ENCODE measurements around the gene ACVRL1. TPM values are rescaled to one million over a fixed set of nuclear protein-coding genes. Genes with fewer than 3 reads are reported as not detected.
A peak's percentile ranks its signal among the peaks of the same experiment; 100 is the strongest.

ACVRL1 gene
- total and polyA plus RNA-seq, 2 donors (not counting 1 experiment from before 2014, with no cell fraction given), result 8.9 to 36.2 TPM

DNA sequence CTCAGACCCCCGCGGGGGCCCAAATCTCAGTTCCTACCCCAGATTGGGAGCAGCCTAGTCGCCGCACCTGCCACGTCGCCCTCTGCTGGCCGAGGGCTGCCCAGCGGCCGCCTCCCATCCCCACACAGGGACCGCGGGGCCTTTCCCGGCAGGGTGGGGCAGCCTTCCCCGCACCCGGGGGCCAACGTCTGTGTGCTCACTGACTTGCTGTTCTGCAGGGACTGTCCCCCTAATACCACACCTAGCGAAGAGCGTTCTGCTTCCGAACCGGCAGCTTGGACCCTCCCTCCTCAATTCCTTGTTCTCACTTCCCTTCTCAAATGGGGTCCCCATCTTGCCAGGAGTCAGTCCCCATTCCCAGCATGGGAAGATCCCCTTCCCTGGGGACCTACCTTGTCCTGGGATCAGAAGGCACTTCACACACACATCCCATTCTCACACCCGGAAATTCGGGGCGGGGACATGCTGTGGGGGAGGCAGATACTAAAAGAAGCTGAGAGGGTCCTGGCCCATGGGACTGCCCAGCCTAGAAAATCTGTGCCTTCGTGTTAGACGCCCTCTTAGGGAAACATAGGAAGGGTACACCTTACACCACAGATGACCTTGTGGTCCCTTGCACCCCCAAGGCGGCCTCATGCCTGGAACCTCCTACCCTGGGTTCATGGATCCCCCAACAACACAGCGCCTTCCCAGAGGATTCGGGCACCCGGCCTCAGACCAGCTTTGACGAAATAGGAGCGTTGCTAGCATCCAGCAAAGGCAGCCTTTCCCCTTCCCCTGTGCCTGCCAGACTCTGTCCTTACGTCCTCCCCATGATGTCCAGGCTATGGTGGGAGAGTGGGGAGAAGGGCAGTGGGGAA, 16.4 kb downstream of the ACVRL1 start:
- Histone ChIP-seq H3K9ac (ENCODE audit: insufficient read depth, low read length) (no peak overlapping the region), H4K20me1 (ENCODE audit: control insufficient read depth, extremely low read depth, insufficient read depth, low read length) (no peaks in the 10 kb centered on the region), H2AFZ (ENCODE audit: low read length) (peak overlapping the region; percentile 63), H3K4me3 (replicated peaks in 1 of 4; ENCODE audit: control extremely low read depth in 1 of 4, insufficient read depth in 1 of 4, low read depth in 3 of 4, low read length in 4 of 4) (peak overlapping the region in 1 of 4 experiments; percentile 17), H3K36me3 (ENCODE audit: control insufficient read depth, insufficient read depth, low read length) (no peaks in the 10 kb centered on the region), H3K27me3 (ENCODE audit: control insufficient read depth, insufficient read depth, low read length) (peaks cover 2% of the 10 kb centered on the region), H3K9me3 (ENCODE audit: control insufficient read depth, insufficient read depth, low read depth, low read length) (no peaks in the 10 kb centered on the region), H3K27ac (ENCODE audit: insufficient read depth, low read length) (no peak overlapping the region), H3K79me2 (ENCODE audit: control insufficient read depth, insufficient read depth, low read length) (no peaks in the 10 kb centered on the region), H3K4me1 (ENCODE audit: control insufficient read depth, extremely low read depth, insufficient read depth, low read length) (no peaks in the 10 kb centered on the region), H3K4me2 (ENCODE audit: extremely low read depth, insufficient read depth, low read length) (no peak overlapping the region)
- peak in 1 of 2 donors; percentile 20 for DNase-seq (ENCODE audit: low read depth in 2 of 2)
- TF ChIP-seq EZH2 (IDR thresholded peaks at IDR 0.05; ENCODE audit: low read length, missing control alignments), result no peak
- TF ChIP-seq, protein P1, sequence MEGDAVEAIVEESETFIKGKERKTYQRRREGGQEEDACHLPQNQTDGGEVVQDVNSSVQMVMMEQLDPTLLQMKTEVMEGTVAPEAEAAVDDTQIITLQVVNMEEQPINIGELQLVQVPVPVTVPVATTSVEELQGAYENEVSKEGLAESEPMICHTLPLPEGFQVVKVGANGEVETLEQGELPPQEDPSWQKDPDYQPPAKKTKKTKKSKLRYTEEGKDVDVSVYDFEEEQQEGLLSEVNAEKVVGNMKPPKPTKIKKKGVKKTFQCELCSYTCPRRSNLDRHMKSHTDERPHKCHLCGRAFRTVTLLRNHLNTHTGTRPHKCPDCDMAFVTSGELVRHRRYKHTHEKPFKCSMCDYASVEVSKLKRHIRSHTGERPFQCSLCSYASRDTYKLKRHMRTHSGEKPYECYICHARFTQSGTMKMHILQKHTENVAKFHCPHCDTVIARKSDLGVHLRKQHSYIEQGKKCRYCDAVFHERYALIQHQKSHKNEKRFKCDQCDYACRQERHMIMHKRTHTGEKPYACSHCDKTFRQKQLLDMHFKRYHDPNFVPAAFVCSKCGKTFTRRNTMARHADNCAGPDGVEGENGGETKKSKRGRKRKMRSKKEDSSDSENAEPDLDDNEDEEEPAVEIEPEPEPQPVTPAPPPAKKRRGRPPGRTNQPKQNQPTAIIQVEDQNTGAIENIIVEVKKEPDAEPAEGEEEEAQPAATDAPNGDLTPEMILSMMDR (conservative IDR thresholded peaks at IDR 0.05 in 1 of 2, IDR thresholded peaks at IDR 0.05 in 1 of 2; ENCODE audit: low read depth in 1 of 2, low read length in 2 of 2), result peak; percentile 69 to 77

DNA sequence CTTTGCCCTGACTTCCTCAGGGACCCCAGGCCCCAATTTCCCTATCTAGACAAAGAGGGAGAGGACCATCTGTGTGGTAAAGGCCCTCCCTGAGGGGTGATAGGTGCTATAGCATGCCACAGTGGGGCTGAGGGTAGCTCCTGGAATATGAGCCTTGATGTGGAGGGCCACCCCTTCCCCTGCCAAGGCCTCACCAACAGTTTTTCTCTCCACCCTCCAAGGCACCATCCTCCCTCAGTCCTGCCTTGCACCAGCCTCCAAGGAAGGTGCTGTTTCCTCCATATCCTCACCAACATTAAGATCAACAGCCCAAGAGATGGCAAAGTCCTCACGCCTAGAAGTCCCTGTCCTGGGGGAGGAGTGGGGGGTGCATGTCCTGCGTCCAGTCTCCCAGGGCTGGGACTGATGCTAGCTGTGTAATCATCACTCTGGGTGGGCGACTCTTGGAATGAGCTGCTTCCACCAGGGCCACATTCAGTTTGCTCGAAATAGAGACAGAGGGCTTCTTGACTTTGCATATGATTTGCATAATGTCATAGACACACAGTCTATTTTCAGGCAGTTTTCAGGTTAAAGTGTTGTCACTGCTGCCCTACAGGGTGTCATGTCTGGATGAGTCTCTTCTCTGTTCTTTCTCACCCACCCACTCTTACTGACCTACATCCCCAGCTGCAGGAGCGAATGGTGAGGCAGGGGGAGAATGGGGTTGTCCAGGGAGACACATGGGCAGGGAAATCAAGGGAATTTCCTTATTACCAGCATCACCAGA, 17.4 kb downstream of the ACVRL1 start:
- no peak for TF ChIP-seq EZH2 (IDR thresholded peaks at IDR 0.05; ENCODE audit: low read length, missing control alignments)
- TF ChIP-seq, protein P1 (conservative IDR thresholded peaks at IDR 0.05 in 1 of 2, IDR thresholded peaks at IDR 0.05 in 1 of 2; ENCODE audit: low read depth in 1 of 2, low read length in 2 of 2), result no peak
- Histone ChIP-seq H3K9ac (ENCODE audit: insufficient read depth, low read length) (no peak overlapping the region), H3K4me3 (replicated peaks in 1 of 4; ENCODE audit: control extremely low read depth in 1 of 4, insufficient read depth in 1 of 4, low read depth in 3 of 4, low read length in 4 of 4) (no peak overlapping the region), H3K79me2 (ENCODE audit: control insufficient read depth, insufficient read depth, low read length) (no peaks in the 10 kb centered on the region), H3K9me3 (ENCODE audit: control insufficient read depth, insufficient read depth, low read depth, low read length) (no peaks in the 10 kb centered on the region), H3K36me3 (ENCODE audit: control insufficient read depth, insufficient read depth, low read length) (no peaks in the 10 kb centered on the region), H3K4me1 (ENCODE audit: control insufficient read depth, extremely low read depth, insufficient read depth, low read length) (no peaks in the 10 kb centered on the region), H4K20me1 (ENCODE audit: control insufficient read depth, extremely low read depth, insufficient read depth, low read length) (no peaks in the 10 kb centered on the region), H3K27ac (ENCODE audit: insufficient read depth, low read length) (no peak overlapping the region), H3K27me3 (ENCODE audit: control insufficient read depth, insufficient read depth, low read length) (peaks cover 2% of the 10 kb centered on the region), H3K4me2 (ENCODE audit: extremely low read depth, insufficient read depth, low read length) (no peak overlapping the region), H2AFZ (ENCODE audit: low read length) (no peak overlapping the region)
- no peak for DNase-seq (ENCODE audit: low read depth in 2 of 2)

DNA sequence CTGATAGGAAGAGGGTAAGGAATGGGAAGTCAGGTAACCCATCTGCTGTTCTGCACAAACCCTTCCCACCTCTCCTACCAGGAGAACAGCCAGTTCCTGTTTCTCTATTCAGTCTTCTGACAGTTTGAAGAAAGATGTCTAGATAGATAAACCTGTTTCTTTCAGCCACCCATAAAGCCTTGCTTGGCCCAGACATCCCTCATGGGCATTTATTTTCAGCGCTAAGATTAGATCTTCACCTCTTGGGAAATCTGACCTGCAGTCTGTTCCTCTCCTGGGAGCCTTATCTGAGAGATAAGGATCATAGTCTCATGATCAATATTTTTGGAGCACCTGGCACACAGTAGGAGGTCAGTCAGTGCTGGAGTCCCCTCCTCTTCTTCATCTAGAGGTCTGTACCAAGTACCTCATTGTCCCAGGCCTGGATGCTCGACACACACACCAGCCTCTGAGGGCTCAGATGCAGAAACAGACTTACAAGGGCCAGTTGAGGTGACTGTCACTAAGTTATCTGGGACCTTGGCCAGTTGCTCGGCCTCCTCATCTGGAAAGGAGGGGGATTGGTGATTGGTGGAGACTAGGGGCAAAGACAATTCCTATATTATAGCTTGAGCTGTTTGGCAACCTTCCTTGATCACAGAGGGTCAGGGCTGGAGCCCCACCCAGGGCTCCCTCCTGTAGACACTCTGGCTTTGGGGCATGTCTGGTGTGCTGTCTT, 18.2 kb downstream of the ACVRL1 start:
- H3K4me2 ChIP-seq (ENCODE audit: extremely low read depth, insufficient read depth, low read length), result no peak overlapping the region
- no peaks in the 10 kb centered on the region for H3K9me3 ChIP-seq (ENCODE audit: control insufficient read depth, insufficient read depth, low read depth, low read length)
- no peaks in the 10 kb centered on the region for H4K20me1 ChIP-seq (ENCODE audit: control insufficient read depth, extremely low read depth, insufficient read depth, low read length)
- DNase-seq (ENCODE audit: low read depth in 2 of 2), result no peak
- H3K36me3 ChIP-seq (ENCODE audit: control insufficient read depth, insufficient read depth, low read length), result no peaks in the 10 kb centered on the region
- H3K4me1 ChIP-seq (ENCODE audit: control insufficient read depth, extremely low read depth, insufficient read depth, low read length), result no peaks in the 10 kb centered on the region
- H3K9ac ChIP-seq (ENCODE audit: insufficient read depth, low read length), result no peak overlapping the region
- no peak overlapping the region for H2AFZ ChIP-seq (ENCODE audit: low read length)
- TF ChIP-seq EZH2 (IDR thresholded peaks at IDR 0.05; ENCODE audit: low read length, missing control alignments), result no peak
- TF ChIP-seq, protein P1 (conservative IDR thresholded peaks at IDR 0.05 in 1 of 2, IDR thresholded peaks at IDR 0.05 in 1 of 2; ENCODE audit: low read depth in 1 of 2, low read length in 2 of 2), result no peak
- H3K4me3 ChIP-seq (replicated peaks in 1 of 4; ENCODE audit: control extremely low read depth in 1 of 4, insufficient read depth in 1 of 4, low read depth in 3 of 4, low read length in 4 of 4), result no peak overlapping the region
- no peak overlapping the region for H3K27ac ChIP-seq (ENCODE audit: insufficient read depth, low read length)
- H3K79me2 ChIP-seq (ENCODE audit: control insufficient read depth, insufficient read depth, low read length), result no peaks in the 10 kb centered on the region
- H3K27me3 ChIP-seq (ENCODE audit: control insufficient read depth, insufficient read depth, low read length), result peaks cover 2% of the 10 kb centered on the region

All from fibroblast of lung (primary cell).